ENCODE measurements around the gene EPN2. TPM values are rescaled to one million over a fixed set of nuclear protein-coding genes. Genes with fewer than 3 reads are reported as not detected.

EPN2 gene
- total RNA-seq, 1 donor from 2014 or later: 74.5 TPM

- Mint-ChIP-seq H3K9me3 (ENCODE audit: unreplicated experiment) (no peaks in the 10 kb centered on the region), H3K27ac (ENCODE audit: unreplicated experiment) (no peak overlapping the region), H3K4me1 (ENCODE audit: unreplicated experiment) (no peaks in the 10 kb centered on the region), H3K27me3 (ENCODE audit: unreplicated experiment) (peaks cover 9% of the 10 kb centered on the region), H3K4me3 (ENCODE audit: unreplicated experiment) (no peak overlapping the region), H3K36me3 (ENCODE audit: low read depth, unreplicated experiment) (peaks cover 9% of the 10 kb centered on the region)
- no peak for TF ChIP-seq CTCF (IDR thresholded peaks at IDR 0.05; ENCODE audit: unreplicated experiment)
- no peak for DNase-seq (ENCODE audit: low spot score)
Measured at GRCh38 chr17:19385521-19385983, 148.4 kb downstream of the EPN2 start.

Small RNAs within 50 kb of the gene (microRNA-seq; reads per million reads assigned to microRNA genes)
- 789 reads per million, percentile 92 among the genes with 10 or more reads in this experiment for gene MIR1180 (ENCODE audit: unreplicated experiment)

Other genes starting within 250 kb of the EPN2 start
- 1.6 TPM for gene FAM83G, start 232.6 kb upstream of the EPN2 start, total RNA-seq (ENCODE audit: unreplicated experiment)
- gene GRAP, start 190.4 kb upstream of the EPN2 start, total RNA-seq (ENCODE audit: unreplicated experiment): 50.2 TPM
- gene GRAPL, start 109.8 kb upstream of the EPN2 start, total RNA-seq (ENCODE audit: unreplicated experiment): 38.3 TPM
- 6.2 TPM for gene B9D1, start 125.4 kb downstream of the EPN2 start, total RNA-seq (ENCODE audit: unreplicated experiment)
- 48.5 TPM for gene MAPK7, start 141.1 kb downstream of the EPN2 start, total RNA-seq (ENCODE audit: unreplicated experiment)
- gene MFAP4, start 149.8 kb downstream of the EPN2 start, total RNA-seq (ENCODE audit: unreplicated experiment): 0.67 TPM
- 0.31 TPM for gene RNF112, start 173.9 kb downstream of the EPN2 start, total RNA-seq (ENCODE audit: unreplicated experiment)